HG02763 (cell line): Measurements from ENCODE around the gene LRRC10.

Experiments used
- ATAC-seq: cut with Tn5 transposase; IDR thresholded peaks from one replicate; pipeline ENCODE4 v1.9.1; 2021; ENCODE audit warnings: mild to moderate bottlenecking, moderate library complexity; ENCODE audit not compliant: unreplicated experiment

Gene LRRC10

DNA sequence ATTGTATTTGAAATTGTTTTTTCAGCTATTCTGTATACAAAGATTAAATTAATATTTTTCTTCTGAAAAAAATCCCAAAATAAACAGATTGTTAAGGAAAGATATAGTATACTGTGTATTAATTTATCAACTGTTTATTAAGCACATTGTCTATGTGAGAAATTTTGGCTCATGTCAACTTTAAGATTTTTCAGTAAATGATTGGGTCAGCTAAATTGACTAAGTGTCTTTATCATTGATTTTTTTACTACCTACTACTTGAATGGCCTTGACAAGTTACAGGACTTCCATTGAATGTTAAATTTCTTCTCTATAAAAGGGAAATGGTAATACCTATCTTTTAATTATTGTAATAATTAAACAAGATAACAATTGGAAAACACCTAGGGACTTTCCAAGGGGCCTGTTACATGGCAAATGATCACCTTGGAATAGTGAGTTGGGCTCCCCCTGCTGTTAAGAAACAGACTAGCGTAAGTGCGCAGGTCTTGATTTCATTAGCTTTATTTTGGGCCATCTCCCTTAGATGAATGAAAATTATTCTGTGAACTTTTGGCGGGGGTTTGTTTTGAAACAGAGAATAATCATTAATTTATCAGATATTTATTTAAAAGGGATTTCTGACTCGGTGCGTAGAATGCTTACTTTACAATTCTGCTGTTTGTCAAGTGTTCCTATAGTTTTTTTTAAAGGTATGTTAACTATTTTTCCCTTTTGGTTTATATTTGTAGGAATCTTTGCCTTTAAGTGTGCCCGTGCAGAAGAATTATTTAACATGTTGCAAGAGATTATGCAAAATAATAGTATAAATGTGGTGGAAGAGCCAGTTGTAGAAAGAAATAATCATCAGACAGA is 39.9 kb downstream of the LRRC10 start:
- ATAC-seq = peak; percentile 67

DNA sequence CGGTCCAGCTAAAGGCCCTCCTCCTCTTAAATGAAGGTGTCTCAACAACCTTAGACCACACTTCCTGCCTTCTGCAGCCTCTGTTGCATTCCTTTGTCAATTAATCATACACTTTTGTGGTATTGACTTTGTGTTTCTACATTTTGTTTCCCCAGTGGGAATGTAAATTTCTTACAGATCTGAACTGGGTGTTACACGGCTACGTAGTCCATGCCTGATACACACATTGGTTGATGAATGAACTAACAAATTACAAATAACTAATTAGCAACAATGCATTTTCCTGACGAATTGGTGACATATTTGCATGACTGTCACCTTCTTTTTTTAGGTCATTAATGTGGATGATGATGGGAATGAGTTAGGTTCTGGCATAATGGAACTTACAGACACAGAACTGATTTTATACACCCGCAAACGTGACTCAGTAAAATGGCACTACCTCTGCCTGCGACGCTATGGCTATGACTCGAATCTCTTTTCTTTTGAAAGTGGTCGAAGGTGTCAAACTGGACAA is 40.6 kb downstream of the LRRC10 start:
- no peak for ATAC-seq

DNA sequence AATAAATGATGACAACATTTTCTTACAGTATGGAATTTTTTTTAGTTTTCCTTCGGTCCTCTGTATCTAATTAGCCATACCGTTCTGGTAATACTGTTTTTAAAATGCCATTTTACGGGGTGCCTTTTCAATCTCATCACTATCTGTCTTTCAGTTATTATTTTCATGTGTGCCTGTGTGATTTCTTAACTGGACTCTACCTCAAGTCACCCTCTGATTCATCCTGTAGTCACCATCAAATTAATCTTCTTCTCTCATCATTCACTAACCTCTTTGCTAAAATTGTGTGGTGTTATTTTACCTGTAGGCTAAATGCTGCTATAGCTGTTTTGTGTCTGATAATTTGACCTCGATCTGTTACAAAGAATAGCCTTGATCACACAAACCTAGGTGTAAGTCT is 41.5 kb downstream of the LRRC10 start:
- no peak for ATAC-seq

DNA sequence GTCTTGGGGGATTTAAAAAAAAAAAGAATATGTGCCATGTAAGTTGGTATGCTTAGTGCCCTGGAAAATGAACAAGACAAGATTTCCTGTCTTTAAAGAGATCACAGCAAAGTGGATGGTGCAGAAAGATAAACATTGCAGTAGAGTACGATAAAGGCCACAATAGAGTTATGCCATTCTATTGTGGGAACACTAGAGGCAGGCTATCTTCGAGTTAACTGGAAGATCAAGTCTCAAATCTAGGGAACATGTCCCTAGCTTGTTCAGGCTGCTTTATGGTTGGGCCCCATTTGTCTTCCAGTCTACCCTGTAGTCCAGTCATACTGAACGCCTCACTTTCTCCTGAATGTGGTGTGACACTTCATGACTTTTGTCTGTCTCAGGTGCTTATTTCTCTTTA is 44.1 kb downstream of the LRRC10 start:
- ATAC-seq = no peak

DNA sequence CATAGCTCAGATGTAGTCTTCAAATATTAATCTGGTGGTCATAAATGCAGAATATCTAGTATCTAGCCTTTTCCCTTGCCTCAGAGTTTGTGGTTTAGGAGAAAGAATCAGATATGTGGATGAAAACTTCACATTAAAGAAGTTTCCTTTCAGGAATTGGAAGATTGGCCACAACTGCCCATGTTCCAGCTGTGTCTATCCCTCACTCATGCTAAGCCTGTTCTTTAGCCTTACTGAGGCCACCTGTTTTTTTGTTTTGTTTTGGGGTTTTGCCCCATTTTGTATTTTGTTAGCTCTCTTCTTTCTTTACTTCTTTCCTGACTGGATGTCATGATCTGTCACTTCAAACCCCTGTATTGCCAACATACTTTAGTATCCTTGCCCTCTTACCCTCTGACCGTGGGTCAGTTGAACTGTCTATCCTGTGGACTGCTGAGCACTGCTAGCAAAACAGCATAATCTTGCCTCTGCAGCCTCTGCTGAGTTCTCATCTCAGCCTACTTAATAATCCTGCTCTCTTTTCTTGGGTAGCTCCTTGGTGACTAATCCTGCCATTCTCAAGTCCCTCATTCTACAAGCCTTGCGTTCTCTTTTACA is 47.4 kb downstream of the LRRC10 start:
- no peak for ATAC-seq
